Mesangial cell (primary cell): ENCODE measurements around the gene TNNC2. TPM values are rescaled to one million over a fixed set of nuclear protein-coding genes. Genes with fewer than 3 reads are reported as not detected.

ENCODE experiments used
- total RNA-seq: library from RNA; depleted of rRNA; stranded (reverse); fragments of >200 nt; gene quantifications from 2 replicates; pipeline ENCODE4 v1.2.3, GENCODE V29; 2015

TNNC2 gene
- total RNA-seq = not detected in 2 replicates

DNA sequence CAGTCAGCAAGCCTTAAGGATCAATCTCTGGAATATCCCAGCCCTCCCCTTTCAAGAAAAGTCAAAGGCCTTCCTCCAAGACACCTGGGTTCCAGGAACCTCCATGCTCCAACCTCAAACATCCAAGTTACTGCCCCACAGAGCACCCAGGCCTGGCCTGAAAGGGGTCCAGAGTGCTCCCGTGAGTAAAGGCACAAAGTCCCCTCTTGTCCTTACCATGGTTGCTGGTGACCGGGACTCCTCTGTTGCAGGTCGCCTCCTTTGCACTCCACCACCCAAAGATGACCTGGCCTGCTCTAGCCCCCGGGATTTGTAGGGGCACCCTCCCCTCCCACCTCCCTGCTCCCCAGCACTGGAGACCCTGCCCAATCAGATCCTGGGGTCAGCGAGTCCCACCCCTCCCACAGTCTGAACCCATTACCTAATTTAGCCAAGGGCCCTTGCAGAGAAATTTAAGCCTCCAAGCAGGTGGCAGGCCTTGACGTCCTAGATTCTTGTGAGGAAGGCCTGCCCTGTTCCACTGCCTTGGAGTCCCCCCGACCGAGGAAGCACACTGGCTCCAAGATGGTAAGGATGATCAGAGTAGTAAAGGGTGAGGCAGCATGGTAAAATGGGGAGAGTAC, at the start of gene TNNC2:
TNNC2 (minus strand) TSS at position 283 of the 623 bp plus-strand sequence; CDS start at position 219, 64 bp downstream.

DNA sequence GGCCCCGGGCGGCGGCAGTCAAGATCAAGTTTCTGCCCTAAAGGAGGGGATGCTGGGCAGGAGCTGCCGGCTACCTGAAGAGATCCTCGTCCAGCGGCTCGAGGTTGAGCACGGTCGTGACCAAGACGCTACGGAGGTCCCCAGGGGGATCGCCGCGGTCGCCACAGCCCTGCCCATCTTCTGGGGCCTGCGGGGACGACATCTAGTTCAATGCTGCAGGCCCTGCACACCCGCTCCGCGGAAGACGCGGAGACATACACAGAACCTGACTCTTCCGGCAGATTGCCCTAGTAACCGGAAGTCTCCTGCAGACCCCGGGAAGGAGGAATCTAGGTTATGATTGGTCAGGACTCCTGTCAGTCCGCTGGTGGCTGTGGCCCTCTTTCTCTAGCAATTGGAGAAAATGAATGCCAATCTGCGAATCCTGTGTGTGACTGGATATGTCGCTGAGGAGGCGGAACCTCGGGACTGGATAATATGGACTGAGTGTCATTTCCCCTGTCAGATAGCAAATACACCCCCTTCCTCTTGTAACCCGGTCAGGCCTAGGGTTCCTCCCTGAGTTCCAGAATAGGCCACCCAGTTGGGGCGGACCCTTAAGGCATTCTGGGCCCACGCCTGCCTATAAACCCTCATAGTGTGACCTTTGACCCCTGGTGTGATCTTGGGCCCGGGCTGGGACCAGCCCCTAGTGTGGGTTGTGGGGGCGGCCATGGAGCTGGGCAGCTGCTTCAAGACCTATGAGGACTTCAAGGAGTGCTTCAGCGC, 30.2 kb upstream of the TNNC2 start, which contains the start of the genes ACOT8 and ZSWIM3:
ACOT8 (minus strand) TSS at position 279 of the 768 bp plus-strand sequence; CDS start at position 202, 77 bp downstream.
ZSWIM3 (plus strand) TSS at position 501 of the 768 bp plus-strand sequence; CDS start at position 713, 212 bp downstream.

DNA sequence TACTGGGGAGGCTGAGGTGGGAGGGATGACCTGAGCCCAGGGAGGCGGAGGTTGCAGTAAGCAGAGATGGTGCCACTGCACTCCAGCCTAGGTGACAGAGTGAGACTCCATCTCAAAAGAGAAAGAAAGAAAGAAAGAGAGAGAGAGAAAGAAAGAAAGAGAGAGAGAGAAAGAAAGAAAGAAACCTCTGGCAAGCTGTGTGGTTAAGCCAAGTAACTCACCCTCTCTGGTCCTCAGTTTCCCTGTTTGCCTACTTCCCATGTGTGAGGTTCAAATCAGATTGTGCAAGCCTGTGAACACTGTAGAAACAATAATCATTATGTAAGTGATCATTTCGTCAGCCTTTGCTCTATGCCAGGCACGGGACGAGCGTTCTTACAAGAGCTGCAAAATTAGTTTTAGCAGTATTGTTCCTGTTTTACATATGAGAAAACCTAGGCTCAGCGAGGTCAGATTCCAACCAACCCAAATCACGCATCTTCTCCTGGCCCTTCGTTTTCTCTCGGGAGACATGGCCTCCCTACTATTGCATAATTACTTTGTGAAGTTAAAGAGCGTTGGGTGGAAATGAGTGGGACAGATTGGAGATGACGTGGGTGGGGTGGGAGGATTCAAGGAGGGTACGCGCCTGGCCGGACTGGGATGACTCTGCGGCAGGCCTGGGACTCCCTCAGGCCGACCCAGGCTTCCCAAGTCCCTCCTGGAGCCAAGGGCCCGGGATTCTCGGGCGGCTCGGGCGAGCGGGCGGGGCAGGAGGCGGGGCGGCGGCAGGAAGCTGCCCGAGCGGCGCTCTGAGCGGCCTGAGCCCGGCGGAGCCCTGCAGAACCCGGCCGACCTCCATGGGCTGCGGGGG, 6.1 kb upstream of the TNNC2 start, which contains the start of gene SNX21:
SNX21 (plus strand) TSS at position 770 of the 853 bp plus-strand sequence. CDS start 121 bp downstream, outside the sequence.

DNA sequence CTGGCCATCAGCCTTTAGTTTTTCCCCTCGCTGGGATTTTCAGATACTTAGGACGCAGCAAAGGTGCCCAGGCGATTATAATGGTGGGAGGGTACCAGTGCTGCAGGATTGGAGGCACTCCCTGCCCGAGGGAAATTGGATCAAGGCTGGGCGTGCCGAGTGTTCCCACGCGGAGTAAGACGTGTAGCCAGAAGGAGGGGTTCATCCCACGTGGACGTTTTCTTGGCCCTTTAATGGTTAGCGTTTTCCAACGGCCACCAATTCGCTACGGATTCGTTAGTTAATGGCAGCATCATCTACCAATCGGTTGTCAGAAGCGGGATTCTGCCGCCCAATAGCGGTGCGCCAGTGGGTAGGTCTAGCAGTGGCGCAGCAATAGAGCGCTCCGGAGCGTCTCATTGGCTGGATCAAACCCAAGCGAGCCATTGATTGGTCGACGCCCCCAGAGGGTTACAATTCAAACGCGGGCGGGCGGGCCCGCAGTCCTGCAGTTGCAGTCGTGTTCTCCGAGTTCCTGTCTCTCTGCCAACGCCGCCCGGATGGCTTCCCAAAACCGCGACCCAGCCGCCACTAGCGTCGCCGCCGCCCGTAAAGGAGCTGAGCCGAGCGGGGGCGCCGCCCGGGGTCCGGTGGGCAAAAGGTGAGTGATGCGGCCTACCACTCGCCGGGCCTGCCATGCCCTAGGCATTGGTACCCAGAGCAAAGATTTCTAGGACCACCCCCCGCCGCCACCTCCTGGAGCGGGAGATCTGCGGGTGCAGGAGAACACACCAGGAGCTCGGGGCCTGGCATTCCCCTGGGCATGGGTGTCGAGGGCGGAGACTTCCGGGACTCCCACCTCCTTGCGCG, 14.7 kb downstream of the TNNC2 start, which contains the start of gene UBE2C:
UBE2C (plus strand) TSS at position 488 of the 849 bp plus-strand sequence; CDS start at position 540, 52 bp downstream.

Other genes with a start within 250 kb of the TNNC2 start
- not detected in 2 replicates for gene WFDC8, start 248.0 kb downstream of the TNNC2 start, total RNA-seq
- gene WFDC10A, start 197.6 kb downstream of the TNNC2 start, total RNA-seq = not detected in 2 replicates
- not detected in 2 replicates for gene WFDC9, start 196.0 kb downstream of the TNNC2 start, total RNA-seq
- not detected in 2 replicates for gene WFDC11, start 157.1 kb downstream of the TNNC2 start, total RNA-seq
- gene WFDC13, start 125.3 kb downstream of the TNNC2 start, total RNA-seq = not detected in 2 replicates
- not detected in 2 replicates for gene WFDC10B, start 122.3 kb downstream of the TNNC2 start, total RNA-seq
- not detected in 2 replicates for gene SPINT4, start 105.0 kb downstream of the TNNC2 start, total RNA-seq
- 1.1 TPM in 1 of 2 replicates, not detected in the other for gene WFDC3, start 35.4 kb downstream of the TNNC2 start, total RNA-seq
- gene DNTTIP1, start 35.4 kb downstream of the TNNC2 start, total RNA-seq = 24.7 and 36.3 TPM in 2 replicates
- gene UBE2C, start 14.7 kb downstream of the TNNC2 start, total RNA-seq = 20.9 and 425 TPM in 2 replicates
- gene SNX21, start 6.5 kb upstream of the TNNC2 start, total RNA-seq = 31.1 and 40.7 TPM in 2 replicates
- 36.0 and 46.5 TPM in 2 replicates for gene ACOT8, start 30.1 kb upstream of the TNNC2 start, total RNA-seq
- 2.6 and 3.5 TPM in 2 replicates for gene ZSWIM3, start 30.3 kb upstream of the TNNC2 start, total RNA-seq
- gene ZSWIM1, start 53.9 kb upstream of the TNNC2 start, total RNA-seq = 14.7 and 17.7 TPM in 2 replicates
- 0.16 and 1.1 TPM in 2 replicates for gene SPATA25, start 60.3 kb upstream of the TNNC2 start, total RNA-seq
- 2.8 and 9.5 TPM in 2 replicates for gene NEURL2, start 63.9 kb upstream of the TNNC2 start, total RNA-seq
- 70.9 and 232 TPM in 2 replicates for gene CTSA, start 64.0 kb upstream of the TNNC2 start, total RNA-seq
- gene PLTP, start 84.8 kb upstream of the TNNC2 start, total RNA-seq = 42.2 and 122 TPM in 2 replicates
- 25.1 and 34.1 TPM in 2 replicates for gene PCIF1, start 107.4 kb upstream of the TNNC2 start, total RNA-seq
- 16.1 and 18.0 TPM in 2 replicates for gene ZNF335, start 144.9 kb upstream of the TNNC2 start, total RNA-seq
- 0.65 TPM in 1 of 2 replicates, not detected in the other for gene MMP9, start 181.6 kb upstream of the TNNC2 start, total RNA-seq
- 2.1 and 3.2 TPM in 2 replicates for gene SLC12A5, start 201.9 kb upstream of the TNNC2 start, total RNA-seq